Measurements from ENCODE around the gene DUSP3.

Gene DUSP3

DNA sequence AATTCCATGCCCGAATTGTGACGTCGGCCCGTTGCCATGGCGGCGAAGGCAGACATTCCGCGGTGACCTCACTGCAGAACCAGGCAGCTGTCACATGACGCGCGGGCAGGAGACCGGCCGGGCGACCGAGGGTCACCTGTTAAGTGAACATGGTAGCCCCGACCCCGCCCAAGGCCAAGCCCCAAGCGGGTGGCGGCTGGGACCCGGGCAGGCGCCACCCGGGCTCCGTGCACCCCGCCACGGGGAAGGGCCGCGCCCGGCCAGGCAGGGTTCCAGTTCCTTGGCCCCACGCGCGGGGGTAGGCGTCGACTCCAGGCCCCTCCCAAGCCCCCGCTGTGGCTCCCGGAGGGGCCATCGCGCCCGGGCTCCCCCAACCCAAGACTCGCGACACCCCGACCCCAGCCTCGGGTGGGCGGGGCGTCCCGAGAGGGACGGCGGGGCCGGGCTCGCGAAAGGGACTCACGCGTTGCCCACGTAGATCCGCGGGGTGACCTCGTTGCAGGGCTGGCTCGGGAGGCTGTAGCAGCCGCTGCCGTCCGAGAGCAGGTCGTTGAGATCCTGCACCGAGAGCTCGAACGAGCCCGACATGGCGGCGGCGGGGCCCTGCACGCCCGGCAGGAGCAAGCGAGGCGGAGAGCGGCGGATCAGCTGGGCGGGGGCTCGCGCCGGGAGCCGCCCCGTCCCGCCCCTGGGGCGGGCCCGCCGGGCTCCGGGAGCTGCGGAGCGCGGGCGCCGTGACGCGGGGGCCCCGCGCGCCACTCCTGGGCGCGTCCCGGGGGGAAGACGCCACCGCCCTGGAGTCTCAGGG lies at the start of gene DUSP3:
Gene DUSP3 (minus strand): TSS at position 641 of the 808 bp plus-strand sequence. CDS start 53 bp downstream, at position 588.
- DNase-seq: peak; percentile 93

DNA sequence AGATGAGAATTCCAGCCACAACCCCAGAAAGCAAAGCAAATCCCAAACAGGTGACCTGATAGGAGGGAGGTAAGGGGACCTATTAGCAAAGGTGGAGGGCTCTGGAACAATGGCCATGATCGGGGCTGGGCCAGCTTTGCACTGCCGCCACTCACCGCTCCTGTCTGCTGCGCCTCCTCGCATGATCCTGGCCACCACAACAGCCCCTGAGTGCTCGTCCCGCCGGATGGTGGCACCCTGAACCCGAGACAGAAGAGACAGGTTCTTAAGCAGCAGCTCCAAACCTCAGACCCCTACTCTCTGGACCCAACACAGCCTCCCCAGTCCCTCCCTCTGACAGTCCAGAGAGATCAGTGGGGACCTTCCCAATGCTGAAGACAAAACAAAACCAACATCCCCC lies 48.8 kb upstream of the DUSP3 start:
- no peak for DNase-seq

DNA sequence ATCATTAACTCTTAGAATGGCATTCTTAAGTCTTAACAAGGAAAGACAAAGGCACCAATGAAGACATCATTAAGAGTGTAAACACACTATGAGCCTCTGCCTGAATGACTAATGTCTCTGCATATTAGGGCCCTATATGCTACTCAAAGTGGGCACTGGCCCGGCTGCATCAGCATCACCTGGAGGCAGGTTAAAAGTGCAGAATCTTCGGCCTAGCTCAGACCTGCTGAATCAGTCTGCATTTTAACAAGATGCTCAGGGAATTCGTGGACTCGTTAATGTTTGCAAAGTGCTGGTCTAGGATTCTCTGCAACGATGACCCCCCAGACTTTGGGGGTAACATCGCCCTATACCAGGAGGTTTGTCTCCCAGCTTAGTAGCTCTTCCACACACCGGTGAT lies 47.4 kb upstream of the DUSP3 start:
- no peak for DNase-seq

DNA sequence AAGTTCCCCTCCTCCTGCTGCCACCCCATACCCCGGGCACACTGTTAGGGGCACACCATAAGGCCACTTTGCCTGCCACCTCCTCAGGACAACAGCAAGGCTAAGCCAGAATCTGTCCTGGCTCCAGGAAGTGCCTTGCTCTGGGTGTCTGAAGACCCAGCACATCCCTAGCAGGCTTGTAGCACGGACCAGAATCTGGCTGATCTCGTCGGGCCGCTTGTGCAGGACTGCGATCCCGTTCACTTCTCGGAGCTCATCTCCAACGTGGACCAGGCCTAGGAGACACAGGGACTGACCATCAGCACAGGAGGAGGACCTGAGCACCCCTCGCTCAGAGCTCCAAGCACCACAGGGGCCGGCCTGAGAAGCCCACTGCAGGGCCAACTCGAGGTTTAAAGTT lies 46.8 kb upstream of the DUSP3 start:
- DNase-seq: no peak

DNA sequence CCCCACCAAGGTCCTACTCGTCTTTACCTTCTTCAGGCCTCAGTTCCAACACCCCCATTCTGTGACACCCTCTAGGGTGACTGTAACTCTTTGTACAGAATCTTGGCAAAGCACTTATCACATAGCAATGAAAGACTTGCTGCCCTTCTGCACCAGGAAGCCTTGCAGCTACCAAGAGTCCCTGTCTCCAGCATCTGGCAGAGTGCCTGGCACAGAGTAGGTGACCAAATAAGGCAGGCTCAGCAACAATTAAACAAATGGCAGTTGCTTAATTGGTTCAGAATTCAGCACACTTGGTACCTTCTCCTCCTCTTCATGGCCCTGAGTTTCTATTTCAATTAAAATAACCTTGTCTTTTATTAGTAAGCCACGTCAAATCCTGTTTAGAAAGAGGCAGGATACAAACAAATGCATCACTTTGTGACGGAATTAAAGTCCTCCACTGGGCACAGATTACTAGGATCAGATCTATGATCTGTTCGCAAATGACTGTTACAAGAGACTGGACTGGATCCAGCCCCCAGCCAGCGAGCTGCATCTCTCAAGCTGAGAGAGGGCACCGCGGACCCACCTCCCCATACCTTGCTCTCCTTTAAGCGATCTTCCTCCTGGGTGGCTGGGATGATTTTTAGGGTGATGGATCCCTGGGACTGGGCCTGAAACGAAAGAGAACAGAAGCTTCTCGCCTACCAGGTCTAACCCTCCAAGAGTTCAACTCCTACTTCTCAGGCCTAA lies 44.7 kb upstream of the DUSP3 start:
- DNase-seq: no peak

DNA sequence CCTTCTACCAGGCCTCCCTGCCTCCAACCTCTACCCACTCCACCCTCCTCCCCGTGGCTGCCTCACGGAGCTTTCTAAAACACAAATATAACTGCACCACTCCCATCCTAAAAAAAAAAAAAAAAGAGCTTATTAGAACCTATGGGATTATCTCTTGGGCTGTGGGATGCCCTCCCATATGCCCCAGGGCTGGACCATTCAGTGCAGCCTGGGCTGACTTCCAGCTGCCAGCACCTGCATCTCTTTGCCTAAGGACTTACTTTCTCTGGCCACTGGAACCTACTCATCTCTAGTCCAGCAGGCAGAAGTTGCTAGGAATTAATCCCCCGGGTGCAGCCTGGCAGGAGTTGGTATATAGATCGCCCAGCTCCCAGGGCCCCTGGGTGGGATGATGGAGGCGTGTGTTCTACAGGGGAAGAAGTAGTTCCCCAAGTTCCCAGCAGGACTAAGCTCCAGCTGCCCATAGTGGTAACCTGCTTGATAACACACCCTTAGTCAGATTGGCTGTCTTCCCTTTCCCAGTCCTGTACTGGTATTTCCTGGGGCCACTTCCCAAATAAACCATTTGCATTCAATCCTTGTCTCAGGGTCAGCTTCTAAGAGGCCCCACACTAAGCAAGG lies 43.9 kb upstream of the DUSP3 start:
- DNase-seq: no peak

DNA sequence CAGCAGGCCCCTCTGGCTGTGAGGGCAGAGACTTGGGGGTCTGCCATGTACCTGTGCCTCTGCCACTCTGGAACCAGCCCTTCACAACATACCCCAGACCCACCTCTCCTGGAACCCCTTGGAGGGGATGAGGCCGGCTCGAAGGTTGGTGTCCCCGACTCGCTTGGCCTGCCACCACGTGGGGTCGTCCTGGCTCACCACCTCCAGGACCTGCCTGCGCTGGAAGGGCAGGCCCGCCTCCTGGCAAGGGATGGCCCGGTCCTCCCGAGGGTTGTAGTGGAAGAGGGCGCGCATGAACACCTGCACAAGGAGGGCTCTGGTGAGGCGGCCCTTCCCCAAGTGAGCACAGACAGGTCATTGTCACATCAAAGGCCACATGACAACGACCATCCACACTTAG lies 42.0 kb upstream of the DUSP3 start:
- no peak for DNase-seq

DNA sequence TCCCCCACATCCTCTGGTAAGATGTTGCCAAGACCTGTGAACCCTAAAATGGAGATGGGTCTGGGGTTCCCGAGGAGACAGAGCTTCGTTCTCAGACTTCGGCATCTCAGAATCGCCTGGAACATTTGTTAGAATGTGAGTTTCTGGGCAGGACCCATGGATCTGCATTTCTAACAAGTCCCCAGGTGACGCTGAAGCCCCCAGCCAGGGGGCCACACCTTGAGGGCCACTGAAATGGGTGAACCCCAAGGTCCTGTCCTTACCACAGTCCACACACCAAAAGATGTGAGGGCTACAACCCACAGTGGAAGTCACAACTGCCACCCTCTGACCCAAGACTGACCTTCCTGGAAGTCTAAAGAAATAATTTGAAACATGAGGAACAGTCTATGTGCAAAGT lies 40.2 kb upstream of the DUSP3 start:
- DNase-seq: no peak

DNA sequence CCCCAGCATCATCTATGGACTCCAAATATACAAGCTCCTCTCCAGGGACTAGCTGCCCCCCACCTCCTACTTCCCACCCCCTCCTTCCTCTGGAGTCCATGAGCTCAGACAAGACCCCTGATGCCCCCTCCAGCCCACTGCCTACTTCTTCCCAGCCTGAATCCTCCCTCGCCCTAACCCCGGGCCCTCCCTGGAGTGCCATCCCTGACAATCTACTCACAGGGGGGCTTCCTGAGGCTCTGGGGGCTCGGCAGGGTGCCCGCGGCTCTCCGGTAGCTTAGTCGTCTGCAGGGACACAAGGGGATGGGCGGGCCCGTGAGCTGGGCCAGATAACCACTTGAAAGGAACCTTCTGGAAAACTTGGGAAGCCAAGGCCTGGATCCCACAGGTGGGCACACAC lies 39.0 kb upstream of the DUSP3 start:
- DNase-seq: no peak

DNA sequence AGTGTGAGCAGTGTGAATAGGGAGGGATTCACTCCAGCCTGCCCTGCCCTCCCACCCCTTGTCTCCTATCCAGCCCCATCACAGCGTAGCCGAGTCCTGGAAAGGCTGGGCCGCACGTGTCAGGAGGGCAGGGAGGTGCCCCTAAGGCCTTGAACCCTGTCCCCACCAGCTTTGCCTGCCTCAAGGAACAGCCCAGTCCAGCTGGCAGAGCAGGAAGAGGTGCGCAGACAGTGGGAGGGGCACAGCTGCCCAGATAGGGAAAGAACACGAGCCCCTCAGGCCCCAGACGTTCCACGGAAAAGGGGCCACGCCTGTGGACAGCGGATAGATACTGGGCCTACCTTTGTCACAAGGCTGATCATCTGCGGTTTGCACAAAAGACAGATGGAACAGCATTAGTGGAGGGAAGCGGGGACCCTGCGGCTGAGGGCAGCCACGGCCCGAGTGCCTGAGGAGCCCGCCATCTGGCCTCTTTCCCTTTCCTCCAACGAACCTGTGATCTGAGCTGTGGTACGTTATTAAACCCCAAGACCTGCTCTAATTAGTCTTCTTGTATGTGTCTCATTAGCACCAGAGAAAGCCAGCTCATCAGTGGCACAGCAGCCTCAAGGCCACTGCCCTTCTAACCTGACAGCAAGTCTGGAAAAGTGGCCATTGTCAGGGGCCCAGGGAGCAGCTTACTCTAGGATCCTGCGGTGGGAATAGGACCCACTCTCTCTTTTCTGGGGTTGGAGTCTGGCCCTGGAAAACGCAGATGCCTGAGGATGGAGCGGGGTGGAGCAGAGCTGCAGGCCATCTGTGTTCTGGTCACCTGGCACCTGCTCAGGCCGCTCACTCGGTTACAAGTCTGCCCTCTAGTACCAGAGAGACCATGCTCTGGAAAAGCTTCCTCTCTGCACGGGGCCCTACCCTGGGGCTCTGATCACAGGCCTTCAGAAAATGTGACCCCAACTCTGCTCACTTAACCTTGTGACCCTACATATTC lies 37.9 kb upstream of the DUSP3 start:
- DNase-seq: no peak

DNA sequence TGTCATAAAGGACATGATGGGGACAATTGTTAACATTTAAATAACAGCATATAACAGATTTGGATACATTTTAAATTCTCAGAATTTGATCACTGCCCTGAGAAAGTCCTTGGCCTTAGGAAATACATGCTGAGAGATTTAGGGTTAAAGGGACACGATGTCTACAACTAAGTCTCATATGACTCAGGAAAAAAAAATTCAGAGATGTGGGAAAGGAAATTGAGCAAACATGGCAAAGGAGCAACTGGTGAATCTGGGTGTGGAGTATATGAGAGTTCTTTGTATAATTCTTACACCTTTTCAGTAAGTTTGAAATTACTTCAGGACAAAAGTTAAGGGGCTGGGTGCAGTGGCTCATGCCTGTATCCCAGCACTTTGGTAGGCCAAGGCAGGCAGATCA lies 35.9 kb upstream of the DUSP3 start:
- no peak for DNase-seq

DNA sequence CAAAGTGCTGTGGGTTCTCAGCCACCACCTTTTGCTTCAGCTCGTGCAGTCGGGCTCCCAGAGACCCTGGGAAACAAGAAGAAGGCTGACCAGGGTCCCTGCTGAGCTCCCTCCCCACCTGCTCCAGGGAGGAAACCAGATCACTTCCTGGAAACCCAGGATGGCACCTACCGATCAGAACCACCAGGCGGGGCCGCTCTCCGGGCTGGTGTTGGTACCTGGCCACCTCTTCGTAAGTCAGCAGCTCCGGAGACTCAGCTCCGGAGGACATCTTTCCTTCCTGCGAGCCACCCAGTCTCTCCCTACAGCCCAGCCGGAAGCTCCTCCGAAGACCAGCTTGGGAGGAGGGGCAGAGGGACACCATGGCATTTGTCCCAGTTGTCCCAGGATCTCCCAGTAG lies 35.2 kb upstream of the DUSP3 start:
- DNase-seq: no peak

DNA sequence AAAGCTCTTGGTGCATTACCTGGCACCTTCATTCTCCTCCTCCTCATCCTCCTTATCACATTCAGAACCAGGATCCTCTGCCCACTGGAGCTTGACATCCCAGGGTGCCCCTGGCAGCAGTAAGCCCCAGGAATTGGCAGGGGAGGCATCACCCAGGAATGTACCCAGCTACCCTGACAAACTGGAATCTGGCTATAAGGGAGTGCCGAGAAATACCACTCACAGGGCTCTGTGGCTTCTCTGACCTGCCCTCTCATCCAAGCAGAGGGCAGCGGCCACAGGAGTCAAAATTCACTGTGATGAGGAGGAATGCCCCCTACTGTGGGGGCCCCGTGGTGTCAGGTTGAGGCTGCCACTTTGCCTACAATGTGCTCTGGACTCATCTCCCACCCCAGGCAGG lies 34.6 kb upstream of the DUSP3 start:
- no peak for DNase-seq

DNA sequence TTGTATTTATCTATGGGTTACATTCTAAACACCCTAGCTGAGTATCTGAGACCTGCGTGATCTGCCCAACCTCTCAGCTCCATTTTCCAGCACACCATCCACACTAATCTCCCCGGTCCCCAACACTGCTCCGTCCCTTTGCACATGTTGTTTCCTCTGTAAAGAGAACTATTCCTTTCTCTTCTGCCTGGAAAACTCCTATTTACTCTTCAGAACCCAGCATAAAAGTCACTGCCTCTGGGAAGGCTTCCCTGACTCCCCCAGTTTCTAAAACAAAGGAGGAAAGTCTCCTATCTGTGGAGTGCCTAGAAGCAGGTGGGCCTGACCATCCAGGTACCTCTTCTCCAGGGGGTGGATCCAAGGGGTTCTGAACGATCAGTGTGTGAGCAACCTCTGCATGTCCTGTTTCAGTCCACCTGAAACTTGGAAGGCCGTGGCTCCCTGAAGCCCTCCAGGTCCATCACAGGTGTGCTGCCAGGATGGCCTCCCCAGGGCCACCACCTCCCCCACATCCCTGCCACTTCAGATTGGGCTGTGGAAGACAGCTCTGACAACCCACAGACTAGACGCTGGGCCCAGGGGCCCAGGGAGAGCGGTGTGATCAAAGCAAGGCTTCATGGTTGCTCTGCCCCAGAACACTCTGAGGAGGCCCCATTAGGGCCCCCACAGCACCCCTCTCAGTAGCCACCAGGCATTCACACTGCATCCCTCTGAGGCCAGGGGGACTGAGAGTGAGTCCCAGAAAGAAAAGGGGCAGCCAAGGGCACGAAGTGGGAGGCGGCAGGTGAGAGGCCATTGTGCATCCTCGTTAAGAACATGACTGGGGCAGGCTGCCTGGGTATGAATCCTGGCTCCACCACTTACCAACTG lies 33.9 kb upstream of the DUSP3 start:
- DNase-seq: no peak

DNA sequence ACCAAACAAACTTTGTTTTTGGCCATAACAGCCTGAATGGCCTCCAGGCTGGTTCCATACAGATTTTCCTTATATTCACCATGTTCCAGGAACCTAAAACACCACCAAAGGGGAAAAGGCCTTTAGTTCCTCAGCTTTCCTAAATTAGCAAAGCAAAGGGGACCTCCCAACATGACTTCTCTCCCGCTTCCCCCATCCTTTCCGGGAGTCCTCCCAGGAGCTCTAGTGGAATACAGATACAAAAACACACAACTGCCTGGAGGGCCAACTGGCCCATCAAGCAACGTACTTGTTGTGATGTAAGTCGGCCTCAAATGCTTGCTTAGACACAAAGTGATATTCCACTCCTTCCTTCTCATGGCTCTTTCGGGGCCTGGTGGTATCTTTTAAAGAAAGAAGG lies 32.0 kb upstream of the DUSP3 start:
- DNase-seq: no peak

DNA sequence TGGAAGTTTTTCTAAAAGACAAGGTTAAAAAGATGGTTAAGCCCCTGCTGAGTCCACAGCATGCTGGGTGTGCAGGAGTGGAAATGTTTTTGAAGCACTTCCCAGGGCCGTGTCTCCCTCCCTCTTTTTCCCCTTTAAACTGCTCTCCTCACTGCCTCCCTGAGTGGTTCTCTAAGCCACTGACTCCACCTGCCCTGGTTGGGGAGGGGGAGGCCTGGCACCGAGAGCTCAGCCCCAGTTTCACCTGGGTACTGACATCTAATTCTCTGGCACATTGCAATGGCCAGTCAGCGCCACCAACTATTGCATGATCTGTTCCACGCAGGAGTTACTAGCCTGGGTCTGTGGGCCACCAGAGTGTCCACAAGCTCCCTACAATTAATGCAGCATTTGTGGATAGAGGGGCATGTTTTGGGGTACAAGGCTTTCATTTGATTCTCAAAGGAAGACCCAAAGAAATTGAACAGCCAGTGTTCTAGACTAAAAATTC lies 31.5 kb upstream of the DUSP3 start:
- DNase-seq: no peak

DNA sequence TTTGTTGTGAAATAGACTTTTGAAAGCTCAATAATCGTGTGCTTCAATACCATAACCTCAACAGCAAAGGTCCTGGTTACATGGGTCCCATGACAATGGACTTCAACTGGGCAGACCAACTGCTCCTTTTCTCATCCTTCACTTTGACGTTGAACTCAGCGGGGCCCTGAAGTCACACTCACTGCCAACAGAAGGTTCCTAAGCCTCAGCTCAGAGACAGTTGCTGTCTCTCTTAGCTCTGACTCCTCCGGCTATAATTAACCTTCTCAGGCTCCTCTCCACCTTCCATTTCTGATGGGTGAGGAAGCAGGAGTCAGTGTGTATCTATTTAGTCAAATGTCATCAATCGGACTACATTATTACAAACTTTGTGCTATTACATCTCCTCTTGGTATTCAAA lies 30.3 kb upstream of the DUSP3 start:
- no peak for DNase-seq

DNA sequence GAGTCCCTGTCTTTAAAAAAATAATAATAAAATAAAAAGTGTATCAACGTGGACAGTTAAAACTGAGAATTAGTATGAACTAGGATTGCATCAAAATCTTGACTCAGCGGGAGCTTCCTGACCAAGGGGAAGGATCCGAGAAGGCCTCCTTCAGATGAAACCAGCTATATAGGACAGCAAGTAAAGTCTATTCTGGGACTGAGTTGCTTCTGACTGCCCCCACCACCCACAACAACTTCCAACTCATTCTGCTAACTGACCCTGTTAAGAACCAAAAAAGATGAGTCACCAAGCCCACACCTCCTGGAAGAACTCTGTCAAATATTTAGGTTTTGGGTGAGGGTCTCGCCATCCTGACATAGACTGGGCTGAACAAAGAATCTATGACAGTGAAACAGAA lies 29.3 kb upstream of the DUSP3 start:
- no peak for DNase-seq

DNA sequence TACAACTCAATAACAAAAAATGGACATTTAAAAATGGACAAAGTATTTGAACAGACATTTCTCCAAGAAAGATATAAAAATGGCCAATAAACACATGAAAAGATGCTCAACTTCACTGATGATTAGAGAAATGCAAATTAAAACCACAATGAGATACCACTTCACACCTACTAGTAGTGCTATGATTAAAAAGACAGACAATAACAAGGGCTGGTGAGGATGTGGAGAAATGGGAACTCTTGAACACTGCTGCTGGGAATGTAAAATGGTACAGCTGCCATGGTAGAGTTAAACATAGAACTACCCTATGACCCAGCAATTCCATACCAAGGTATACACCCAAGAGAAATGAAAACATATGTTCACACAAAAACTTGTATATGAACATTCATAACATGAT lies 26.3 kb upstream of the DUSP3 start:
- DNase-seq: no peak

DNA sequence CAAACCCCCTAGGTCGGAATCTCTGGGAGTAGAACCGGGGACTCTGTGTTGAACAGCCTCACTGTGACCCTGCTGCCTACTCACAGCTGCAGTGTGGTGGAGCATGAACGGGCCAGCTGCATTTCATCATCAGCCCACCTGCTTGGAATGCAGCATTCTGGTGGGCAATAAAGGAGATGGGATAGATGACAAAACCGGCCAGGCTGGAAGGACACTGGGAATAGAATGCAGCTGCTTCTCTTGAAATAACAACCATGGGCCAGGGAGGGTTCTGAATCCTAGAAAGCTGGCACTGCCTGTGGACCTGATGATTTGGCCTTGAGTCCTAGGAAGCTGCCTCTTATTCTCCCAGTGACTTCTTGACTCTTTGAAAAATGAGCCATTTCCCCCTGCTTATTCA lies 25.0 kb upstream of the DUSP3 start:
- DNase-seq: no peak

DNA sequence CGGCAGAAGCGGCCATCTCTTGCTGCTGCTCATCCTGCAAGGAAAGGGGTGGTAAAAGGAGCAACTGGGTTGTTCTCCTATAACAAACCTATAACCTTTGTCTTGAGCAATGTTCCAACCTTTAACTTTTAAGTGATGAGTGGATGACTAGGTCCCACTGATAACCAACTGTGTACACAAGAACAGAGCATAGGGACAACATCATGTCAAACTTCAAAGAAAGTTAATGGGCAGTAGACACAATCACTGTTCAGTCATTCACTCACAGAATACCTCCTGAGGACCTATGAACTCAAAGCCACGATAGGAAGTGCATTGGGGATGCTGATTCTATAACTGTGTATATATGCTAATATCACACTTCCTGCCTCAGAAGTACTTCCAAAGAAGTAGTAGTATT lies 23.1 kb upstream of the DUSP3 start:
- no peak for DNase-seq

DNA sequence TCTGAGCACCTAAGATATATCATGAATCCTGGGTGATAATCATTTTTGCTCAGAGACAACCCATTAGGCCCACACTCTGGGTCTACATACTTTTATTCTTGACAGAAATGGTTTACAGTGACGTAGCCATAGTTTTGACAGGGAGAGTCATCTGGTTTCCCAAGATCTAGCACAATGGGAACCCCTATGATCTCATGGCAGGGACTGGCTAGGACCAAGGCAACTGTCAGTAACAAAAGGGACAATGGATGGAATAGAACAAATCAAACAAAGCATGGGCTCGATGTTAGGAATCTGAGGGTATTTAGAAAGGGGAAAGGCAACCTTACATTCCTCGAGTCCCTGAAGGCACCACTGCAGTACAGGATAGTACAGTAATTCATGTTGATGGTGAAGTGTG lies 22.0 kb upstream of the DUSP3 start:
- no peak for DNase-seq

Data from right forelimb (tissue), 1 donor.